K562 (cell line): ENCODE data around the gene VPS13D. TPM values are rescaled to one million over a fixed set of nuclear protein-coding genes. Genes with fewer than 3 reads are reported as not detected.
A peak's percentile ranks its signal among the peaks of the same experiment; 100 is the strongest.

ENCODE experiments used
- BMI1 ChIP-seq: fragments of 150-350 bp; IDR thresholded peaks from 2 replicates; pipeline ENCODE4 v1.6.1; 2014; ENCODE audit warnings: low read length
- CBX1 ChIP-seq: sonication (generic); IDR thresholded peaks from 2 replicates; pipeline ENCODE4 v1.6.1; 2016; ENCODE audit warnings: antibody characterized with exemption, low read depth, mild to moderate bottlenecking
- E2F6 ChIP-seq, 2 experiments: IDR thresholded peaks; 2 replicates each; pipeline ENCODE4 v1.6.1; 2011; ENCODE audit warnings: borderline replicate concordance in 1 of 2, control low read depth in 1 of 2, low read depth in 1 of 2, low read length in 1 of 2, mild to moderate bottlenecking in 1 of 2, mixed read lengths in 1 of 2, moderate library complexity in 1 of 2; ENCODE audit not compliant: insufficient read depth in 1 of 2, insufficient read length in 1 of 2, poor library complexity in 1 of 2, severe bottlenecking in 1 of 2; ENCODE audit errors: extremely low read depth in 1 of 2
- FOSL1 ChIP-seq: fragments of 200-800 bp; sonication (Bioruptor generic); conservative IDR thresholded peaks from 2 replicates; pipeline ENCODE4 v1.6.1; 2016; ENCODE audit warnings: missing genetic modification characterization, missing compliant biosample characterization
- GTF2A2 ChIP-seq: IDR thresholded peaks from 2 replicates; pipeline ENCODE4 v1.6.1; 2016; ENCODE audit warnings: mild to moderate bottlenecking, missing genetic modification characterization, missing compliant biosample characterization
- GTF3C2 ChIP-seq: IDR thresholded peaks from 3 replicates; pipeline ENCODE4 v1.6.1; 2011; ENCODE audit warnings: borderline replicate concordance, mild to moderate bottlenecking, moderate library complexity; ENCODE audit not compliant: insufficient read length; ENCODE audit errors: extremely low read depth
- HCFC1 ChIP-seq: IDR thresholded peaks from 2 replicates; pipeline ENCODE4 v1.6.1; 2012; ENCODE audit warnings: low read depth, low read length, improper control_type of control experiment
- KDM4B ChIP-seq, 2 experiments: fragments of 450-650 bp in 1 of 2; sonication (generic) in 1 of 2; IDR thresholded peaks; 2 replicates each; pipeline ENCODE4 v1.6.1; 2016 to 2017; ENCODE audit warnings: borderline replicate concordance in 2 of 2, antibody characterized with exemption in 1 of 2, low read depth in 1 of 2, mild to moderate bottlenecking in 1 of 2
- MITF ChIP-seq: IDR thresholded peaks from 2 replicates; pipeline ENCODE4 v1.6.1; 2014; ENCODE audit warnings: antibody characterized with exemption
- NELFE ChIP-seq: IDR thresholded peaks from 2 replicates; pipeline ENCODE4 v1.6.1; 2011; ENCODE audit warnings: mild to moderate bottlenecking; ENCODE audit not compliant: insufficient read depth, insufficient read length
- NR2C1 ChIP-seq, 2 experiments: fragments of 450-650 bp; IDR thresholded peaks; 2 replicates each; pipeline ENCODE4 v1.6.1; 2017; ENCODE audit warnings: mild to moderate bottlenecking in 2 of 2, antibody characterized with exemption in 1 of 2, inconsistent platforms in 1 of 2, missing compliant biosample characterization in 1 of 2, missing genetic modification characterization in 1 of 2
- PHTF2 ChIP-seq: fragments of 250-450 bp; sonication (Bioruptor Pico); IDR thresholded peaks from 2 replicates; pipeline ENCODE4 v1.5.0; 2021; ENCODE audit warnings: mild to moderate bottlenecking
- POLR2A ChIP-seq: fragments of 450-650 bp; conservative IDR thresholded peaks from 2 replicates; pipeline ENCODE4 v1.6.1; 2016
- PRPF4 ChIP-seq: fragments of 200-400 bp; formaldehyde crosslinking; IDR thresholded peaks from one replicate; pipeline ENCODE4 v1.6.1; 2017; ENCODE audit warnings: low read length, low read depth, mild to moderate bottlenecking; ENCODE audit not compliant: insufficient read depth, poor library complexity, severe bottlenecking
- SRSF1 ChIP-seq: fragments of 200-400 bp; formaldehyde crosslinking; IDR thresholded peaks from 2 replicates; pipeline ENCODE4 v1.6.1; 2017; ENCODE audit warnings: mild to moderate bottlenecking, low read depth, low read length, moderate library complexity
- STAT5B ChIP-seq: fragments of 250-450 bp; sonication (Bioruptor Pico); IDR thresholded peaks from 2 replicates; pipeline ENCODE4 v1.8.0; 2021; ENCODE audit warnings: mild to moderate bottlenecking, inconsistent platforms
- ZBTB17 ChIP-seq: fragments of 450-650 bp; formaldehyde crosslinking; IDR thresholded peaks from 2 replicates; pipeline ENCODE4 v1.4.0; 2020; ENCODE audit warnings: mild to moderate bottlenecking
- ZMIZ1 ChIP-seq, 2 experiments: fragments of 150-350 bp in 1 of 2; IDR thresholded peaks; 2 replicates each; pipeline ENCODE4 v1.6.1; 2012 to 2016; ENCODE audit warnings: low read depth in 2 of 2, low read length in 2 of 2, mild to moderate bottlenecking in 1 of 2, moderate library complexity in 1 of 2
- ZNF23 ChIP-seq: fragments of 250-450 bp; sonication (Bioruptor Pico); IDR thresholded peaks from 2 replicates; pipeline ENCODE4 v1.4.0; 2020; ENCODE audit warnings: mild to moderate bottlenecking
- ZNF311 ChIP-seq: fragments of 250-450 bp; sonication (Bioruptor Pico); IDR thresholded peaks from 2 replicates; pipeline ENCODE4 v1.4.0; 2020; ENCODE audit warnings: mild to moderate bottlenecking, moderate library complexity
- polyA plus RNA-seq, 8 experiments: library from polyadenylated mRNA; depleted of rRNA in 4 of 8; stranded (reverse) in 5 of 8; unstranded in 3 of 8; fragments of >200 nt; fragmentation: Nextera tagmentation in 2 of 8; fragmentation: Illumina TruSeq in 1 of 8; extraction: Ambion mirVana in 2 of 8; extraction: Trizol in 1 of 8; gene quantifications; 2 replicates each; pipeline versions ENCODE4 v1.2.1 to v1.2.3, GENCODE V29; 2011 to 2014; ENCODE audit warnings: inconsistent platforms in 1 of 8, missing spikeins in 1 of 8
- total RNA-seq, 7 experiments: library from RNA; depleted of rRNA in 6 of 7; stranded (reverse); fragments of >200 nt in 6 of 7; fragmentation: Illumina TruSeq in 2 of 7; extraction: Trizol in 2 of 7; gene quantifications; 2 replicates each; pipeline versions ENCODE4 v1.2.1 to v1.2.3, GENCODE V29; 2011 to 2021; ENCODE audit warnings: low replicate concordance in 1 of 7

VPS13D gene
- total and polyA plus RNA-seq, 9 of the 15 experiments (the other 6 are each of a cell fraction or from before 2014, with no cell fraction given) = 6.1 to 51.5 (median 38.5) TPM

- TF ChIP-seq PRPF4 = no peak
- no peak; the same call in 1 of the 2 replicates for TF ChIP-seq PHTF2 (CRISPR knock-in tag)
- no peak for TF ChIP-seq ZNF23 (CRISPR knock-in tag)
- no peak for TF ChIP-seq STAT5B (CRISPR knock-in tag)
- peak; percentile 84 for TF ChIP-seq ZNF311
- no peak for TF ChIP-seq KDM4B (IDR thresholded peaks at IDR 0.05; ENCODE audit: borderline replicate concordance in 2 of 2, low read depth in 1 of 2)
- TF ChIP-seq GTF3C2 = no peak
- no peak for TF ChIP-seq BMI1
- TF ChIP-seq NR2C1 (IDR thresholded peaks at IDR 0.05) = peak; percentile 77
- peak; percentile 88 for TF ChIP-seq NR2C1 (tag; IDR thresholded peaks at IDR 0.05)
- TF ChIP-seq FOSL1 (tag) = peak; percentile 85
- no peak for TF ChIP-seq POLR2A
- no peak for TF ChIP-seq GTF2A2 (tag)
- peak; percentile 93 for TF ChIP-seq MITF
- no peak for TF ChIP-seq CBX1
- no peak for TF ChIP-seq HCFC1
- no peak for TF ChIP-seq E2F6 (IDR thresholded peaks at IDR 0.05; ENCODE audit: borderline replicate concordance in 1 of 2, extremely low read depth in 1 of 2, insufficient read depth in 1 of 2, insufficient read length in 1 of 2, low read depth in 1 of 2, low read length in 1 of 2, poor library complexity in 1 of 2, severe bottlenecking in 1 of 2)
- peak in 1 of 2 experiments; percentile 100; a peak in 2 of 4 replicates for TF ChIP-seq ZMIZ1 (IDR thresholded peaks at IDR 0.05; ENCODE audit: low read depth in 2 of 2, low read length in 2 of 2)
- no peak for TF ChIP-seq NELFE
- no peak for TF ChIP-seq SRSF1
- TF ChIP-seq ZBTB17 (CRISPR knock-in tag) = peak; percentile 80
Observed at GRCh38 chr1:12448746-12449177, 218.9 kb downstream of the VPS13D start (continued).
